ENCODE results near the gene LAMB3. TPM values are rescaled to one million over a fixed set of nuclear protein-coding genes. Genes with fewer than 3 reads are reported as not detected.

Gene LAMB3
- total RNA-seq, 1 experiment from 2014 or later: 0.85 TPM

GRCh38 chr1:209688746-209689234, 36.6 kb upstream of the LAMB3 start:
- POLR2A ChIA-PET: no interaction called here
- Mint-ChIP-seq H3K36me3 (no peaks in the 10 kb centered on the region), H3K27ac (no peak overlapping the region), H3K4me3 (no peak overlapping the region), H3K27me3 (ENCODE audit: low read depth) (peaks cover 8% of the 10 kb centered on the region), H3K4me1 (peaks cover 7% of the 10 kb centered on the region), H3K9me3 (no peaks in the 10 kb centered on the region)
- no peak for DNase-seq (ENCODE audit: low spot score)
- TF ChIP-seq NFE2L1 (CRISPR knock-in tag; IDR thresholded peaks at IDR 0.05) (no peak), SOX15 (CRISPR knock-in tag; IDR thresholded peaks at IDR 0.05) (no peak), ZNF532 (CRISPR knock-in tag; IDR thresholded peaks at IDR 0.05; ENCODE audit: borderline replicate concordance) (no peak), ZNF671 (CRISPR knock-in tag; IDR thresholded peaks at IDR 0.05) (no peak), ZNF138 (CRISPR knock-in tag; conservative IDR thresholded peaks at IDR 0.05) (no peak), ZBTB43 (CRISPR knock-in tag; IDR thresholded peaks at IDR 0.05) (no peak)
- CTCF ChIA-PET: interaction anchor here (2.5 to 2.8 kb wide), 2 partner anchors 112 kb away, joined by 11 to 12 read pairs; no protein-coding TSS in a partner anchor
- ATAC-seq: no peak

GRCh38 chr1:209686322-209686721, 34.1 kb upstream of the LAMB3 start:
- peaks cover 7% of the 10 kb centered on the region; the same call in 1 of the 2 replicates for H3K27me3 Mint-ChIP-seq (ENCODE audit: low read depth)
- ChIA-PET POLR2A (no interaction called here), CTCF (interaction anchor here (1.5 to 2.8 kb wide), 2 partner anchors 40 to 110 kb away, joined by 3 to 12 read pairs; no protein-coding TSS in a partner anchor)
- 0 out of 2 replicates have a peak, but pooled peaks cover 2% of the 10 kb centered on the region for H3K4me1 Mint-ChIP-seq
- TF ChIP-seq IRF1 (CRISPR knock-in tag; IDR thresholded peaks at IDR 0.05) (no peak), GRHL2 (CRISPR knock-in tag; IDR thresholded peaks at IDR 0.05; ENCODE audit: insufficient replicate concordance, severe bottlenecking) (no peak), GTF2I (CRISPR knock-in tag; conservative IDR thresholded peaks at IDR 0.05) (no peak), GABPB1 (CRISPR knock-in tag; IDR thresholded peaks at IDR 0.05) (no peak), RORB (CRISPR knock-in tag; IDR thresholded peaks at IDR 0.05) (no peak), ARID4B (CRISPR knock-in tag; IDR thresholded peaks at IDR 0.05; ENCODE audit: borderline replicate concordance) (no peak), CREM (CRISPR knock-in tag; IDR thresholded peaks at IDR 0.05) (no peak), CTCF (IDR thresholded peaks at IDR 0.05) (no peak), ZNF219 (CRISPR knock-in tag; IDR thresholded peaks at IDR 0.05; ENCODE audit: borderline replicate concordance) (no peak), ERG (CRISPR knock-in tag; IDR thresholded peaks at IDR 0.05) (no peak), ZNF671 (CRISPR knock-in tag; IDR thresholded peaks at IDR 0.05) (no peak), CREB1 (CRISPR knock-in tag; IDR thresholded peaks at IDR 0.05) (no peak), FOXP4 (CRISPR knock-in tag; IDR thresholded peaks at IDR 0.05) (no peak)
- no peak overlapping the region for H3K27ac Mint-ChIP-seq
- DNase-seq (ENCODE audit: low spot score) (no peak), ATAC-seq (no peak)
- no peaks in the 10 kb centered on the region for H3K9me3 Mint-ChIP-seq
- H3K4me3 Mint-ChIP-seq: no peak overlapping the region
- no peaks in the 10 kb centered on the region for H3K36me3 Mint-ChIP-seq
